ENCODE data around the gene SYNGR1. TPM values are rescaled to one million over a fixed set of nuclear protein-coding genes. Genes with fewer than 3 reads are reported as not detected.

The SYNGR1 gene
- polyA plus RNA-seq, 3 donors = 18.0 to 54.9 (median 39.6) TPM

DNA sequence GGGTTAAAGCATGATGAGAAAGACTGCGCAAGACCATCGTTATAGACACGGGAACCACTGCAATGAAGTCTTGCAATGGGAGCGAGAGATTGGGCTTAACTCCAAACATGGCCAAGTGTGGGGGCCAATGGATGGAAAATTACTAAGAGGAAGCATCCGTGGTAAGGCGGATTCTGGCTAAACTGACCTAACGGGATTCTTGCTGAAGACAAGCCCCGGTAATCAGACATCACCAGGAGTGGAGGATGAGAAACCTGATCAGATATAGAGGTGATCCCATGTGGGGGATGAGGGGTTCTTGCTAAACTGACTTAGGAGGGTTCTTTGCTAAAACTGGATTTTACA is 5.8 kb upstream of the SYNGR1 start:
- Mint-ChIP-seq H3K36me3 (no peaks in the 10 kb centered on the region), H3K27me3 (ENCODE audit: low read depth in 3 of 3) (peaks cover 0 to 6% (median 1%) of the 10 kb centered on the region in 3 donors), H3K27ac (no peak overlapping the region), H3K4me3 (no peak overlapping the region), H3K4me1 (peaks cover 14% of the 10 kb centered on the region), H3K9me3 (no peaks in the 10 kb centered on the region)
- H3K4me3 ChIP-seq (replicated peaks in 1 of 3; ENCODE audit: low read depth in 2 of 3, low read length in 3 of 3) = no peak overlapping the region
- intact Hi-C loops (cut with micrococcal nuclease) = no loop called here
- peaks cover 6 to 8% of the 10 kb centered on the region in 2 donors for H3K4me1 ChIP-seq (ENCODE audit: control insufficient read depth in 1 of 2, insufficient read depth in 2 of 2, low read length in 2 of 2)
- no peak overlapping the region for H3K4me2 ChIP-seq (replicated peaks; ENCODE audit: extremely low read depth, low read length, poor library complexity, severe bottlenecking)
- whole genome bisulfite sequencing (ENCODE audit: insufficient coverage) = 78% methylated on average over 8 of the region's 8 CpGs
- no peak for DNase-seq
- H3K9ac ChIP-seq (ENCODE audit: insufficient read depth, low read length, poor library complexity, severe bottlenecking) = no peak overlapping the region
- no peaks in the 10 kb centered on the region for H3K27me3 ChIP-seq (ENCODE audit: control insufficient read depth in 2 of 2, insufficient read depth in 2 of 2, low read length in 2 of 2)
- H3K9me3 ChIP-seq (replicated peaks in 1 of 2; ENCODE audit: control insufficient read depth in 1 of 2, insufficient read depth in 1 of 2, low read length in 2 of 2) = no peaks in the 10 kb centered on the region
- no peaks in the 10 kb centered on the region for H3K79me2 ChIP-seq (ENCODE audit: insufficient read depth, low read length)
- TF ChIP-seq, protein P1, sequence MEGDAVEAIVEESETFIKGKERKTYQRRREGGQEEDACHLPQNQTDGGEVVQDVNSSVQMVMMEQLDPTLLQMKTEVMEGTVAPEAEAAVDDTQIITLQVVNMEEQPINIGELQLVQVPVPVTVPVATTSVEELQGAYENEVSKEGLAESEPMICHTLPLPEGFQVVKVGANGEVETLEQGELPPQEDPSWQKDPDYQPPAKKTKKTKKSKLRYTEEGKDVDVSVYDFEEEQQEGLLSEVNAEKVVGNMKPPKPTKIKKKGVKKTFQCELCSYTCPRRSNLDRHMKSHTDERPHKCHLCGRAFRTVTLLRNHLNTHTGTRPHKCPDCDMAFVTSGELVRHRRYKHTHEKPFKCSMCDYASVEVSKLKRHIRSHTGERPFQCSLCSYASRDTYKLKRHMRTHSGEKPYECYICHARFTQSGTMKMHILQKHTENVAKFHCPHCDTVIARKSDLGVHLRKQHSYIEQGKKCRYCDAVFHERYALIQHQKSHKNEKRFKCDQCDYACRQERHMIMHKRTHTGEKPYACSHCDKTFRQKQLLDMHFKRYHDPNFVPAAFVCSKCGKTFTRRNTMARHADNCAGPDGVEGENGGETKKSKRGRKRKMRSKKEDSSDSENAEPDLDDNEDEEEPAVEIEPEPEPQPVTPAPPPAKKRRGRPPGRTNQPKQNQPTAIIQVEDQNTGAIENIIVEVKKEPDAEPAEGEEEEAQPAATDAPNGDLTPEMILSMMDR (IDR thresholded peaks at IDR 0.05) = no peak
- no peak overlapping the region for H2AFZ ChIP-seq (ENCODE audit: insufficient read depth, low read depth, low read length, poor library complexity, severe bottlenecking)
- no peak overlapping the region for H3K27ac ChIP-seq (ENCODE audit: low read depth in 1 of 2, low read length in 2 of 2)
- no peaks in the 10 kb centered on the region for H4K20me1 ChIP-seq (ENCODE audit: insufficient read depth, low read length)
- no peaks in the 10 kb centered on the region for H3K36me3 ChIP-seq (replicated peaks in 1 of 2; ENCODE audit: control insufficient read depth in 1 of 2, insufficient read depth in 2 of 2, low read length in 2 of 2)

DNA sequence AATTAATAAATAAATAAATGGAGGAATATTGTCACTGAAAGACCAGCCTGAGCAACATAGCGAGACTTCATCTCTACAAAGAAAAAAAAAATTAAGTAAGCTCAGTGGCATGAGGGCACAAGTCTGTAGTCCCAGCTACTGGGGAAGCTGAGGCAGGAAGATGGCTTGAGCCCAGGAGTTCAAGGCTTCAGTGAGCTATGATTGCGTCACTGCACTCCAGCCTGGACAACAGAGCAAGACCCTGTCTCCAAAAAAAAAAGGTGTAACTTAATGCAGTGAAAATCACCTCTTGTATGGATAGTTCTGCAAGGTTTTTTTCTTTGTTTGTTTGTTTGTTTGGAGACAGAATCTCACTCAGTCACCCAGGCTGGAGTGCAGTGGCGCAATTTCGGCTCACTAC is 4.6 kb upstream of the SYNGR1 start:
- H3K4me3 Mint-ChIP-seq = no peak overlapping the region
- TF ChIP-seq, protein P1 (IDR thresholded peaks at IDR 0.05) = no peak

More for the DNA sequence above, 4.6 kb upstream of the SYNGR1 start:
- peaks cover 1% of the 10 kb centered on the region for H3K79me2 ChIP-seq (ENCODE audit: insufficient read depth, low read length)
- H2AFZ ChIP-seq (ENCODE audit: insufficient read depth, low read depth, low read length, poor library complexity, severe bottlenecking) = no peak overlapping the region
- H3K9me3 ChIP-seq (replicated peaks in 1 of 2; ENCODE audit: control insufficient read depth in 1 of 2, insufficient read depth in 1 of 2, low read length in 2 of 2) = no peaks in the 10 kb centered on the region
- H3K27ac Mint-ChIP-seq = no peak overlapping the region
- H3K36me3 Mint-ChIP-seq = no peaks in the 10 kb centered on the region
- intact Hi-C loops (cut with micrococcal nuclease) = no loop called here
- no peaks in the 10 kb centered on the region for H3K27me3 ChIP-seq (ENCODE audit: control insufficient read depth in 2 of 2, insufficient read depth in 2 of 2, low read length in 2 of 2)
- no peaks in the 10 kb centered on the region for H3K36me3 ChIP-seq (replicated peaks in 1 of 2; ENCODE audit: control insufficient read depth in 1 of 2, insufficient read depth in 2 of 2, low read length in 2 of 2)
- 100% methylated on average over 1 of the region's 4 CpGs for WGBS (ENCODE audit: insufficient coverage)
- peaks cover 0 to 5% (median 2%) of the 10 kb centered on the region in 3 donors for H3K27me3 Mint-ChIP-seq (ENCODE audit: low read depth in 3 of 3)
- H3K9me3 Mint-ChIP-seq = peaks cover 0 to 2% (median 0%) of the 10 kb centered on the region in 7 donors
- H3K9ac ChIP-seq (ENCODE audit: insufficient read depth, low read length, poor library complexity, severe bottlenecking) = no peak overlapping the region
- H3K4me1 ChIP-seq (ENCODE audit: control insufficient read depth in 1 of 2, insufficient read depth in 2 of 2, low read length in 2 of 2) = peaks cover 9 to 10% of the 10 kb centered on the region in 2 donors
- H4K20me1 ChIP-seq (ENCODE audit: insufficient read depth, low read length) = no peaks in the 10 kb centered on the region
- H3K4me3 ChIP-seq (replicated peaks in 1 of 3; ENCODE audit: low read depth in 2 of 3, low read length in 3 of 3) = no peak overlapping the region
- H3K27ac ChIP-seq (ENCODE audit: low read depth in 1 of 2, low read length in 2 of 2) = no peak overlapping the region
- no peak overlapping the region for H3K4me2 ChIP-seq (replicated peaks; ENCODE audit: extremely low read depth, low read length, poor library complexity, severe bottlenecking)
- no peak for DNase-seq
- peaks cover 19% of the 10 kb centered on the region for H3K4me1 Mint-ChIP-seq

All from CD14-positive monocyte (primary cell).